VCaP (cell line): ENCODE data around the gene ZBTB7C.

Source experiments
- H3K27ac ChIP-seq: fragments of 450-650 bp; 2 replicates; pipeline ENCODE4 v1.5.1; 2017
- TF ChIP-seq, protein P1 (sequence below): fragments of 450-650 bp; conservative IDR thresholded peaks from 2 replicates; pipeline ENCODE4 v1.5.1; 2017; ENCODE audit warnings: mild to moderate bottlenecking, moderate library complexity

The ZBTB7C gene

GRCh38 chr18:48348739-48349138 lies 60.4 kb downstream of the ZBTB7C start:
- TF ChIP-seq, protein P1, sequence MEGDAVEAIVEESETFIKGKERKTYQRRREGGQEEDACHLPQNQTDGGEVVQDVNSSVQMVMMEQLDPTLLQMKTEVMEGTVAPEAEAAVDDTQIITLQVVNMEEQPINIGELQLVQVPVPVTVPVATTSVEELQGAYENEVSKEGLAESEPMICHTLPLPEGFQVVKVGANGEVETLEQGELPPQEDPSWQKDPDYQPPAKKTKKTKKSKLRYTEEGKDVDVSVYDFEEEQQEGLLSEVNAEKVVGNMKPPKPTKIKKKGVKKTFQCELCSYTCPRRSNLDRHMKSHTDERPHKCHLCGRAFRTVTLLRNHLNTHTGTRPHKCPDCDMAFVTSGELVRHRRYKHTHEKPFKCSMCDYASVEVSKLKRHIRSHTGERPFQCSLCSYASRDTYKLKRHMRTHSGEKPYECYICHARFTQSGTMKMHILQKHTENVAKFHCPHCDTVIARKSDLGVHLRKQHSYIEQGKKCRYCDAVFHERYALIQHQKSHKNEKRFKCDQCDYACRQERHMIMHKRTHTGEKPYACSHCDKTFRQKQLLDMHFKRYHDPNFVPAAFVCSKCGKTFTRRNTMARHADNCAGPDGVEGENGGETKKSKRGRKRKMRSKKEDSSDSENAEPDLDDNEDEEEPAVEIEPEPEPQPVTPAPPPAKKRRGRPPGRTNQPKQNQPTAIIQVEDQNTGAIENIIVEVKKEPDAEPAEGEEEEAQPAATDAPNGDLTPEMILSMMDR, result no peak
- H3K27ac ChIP-seq, result no peak overlapping the region

GRCh38 chr18:48347756-48348326 lies 61.3 kb downstream of the ZBTB7C start:
- TF ChIP-seq, protein P1, result no peak
- no peak overlapping the region for H3K27ac ChIP-seq

- H3K27ac ChIP-seq, result no peak overlapping the region
- TF ChIP-seq, protein P1, result peak; percentile 68
Measured at GRCh38 chr18:48345596-48345995, 63.6 kb downstream of the ZBTB7C start.

- no peak overlapping the region for H3K27ac ChIP-seq
Measured at GRCh38 chr18:48342581-48342980, 66.6 kb downstream of the ZBTB7C start.

DNA sequence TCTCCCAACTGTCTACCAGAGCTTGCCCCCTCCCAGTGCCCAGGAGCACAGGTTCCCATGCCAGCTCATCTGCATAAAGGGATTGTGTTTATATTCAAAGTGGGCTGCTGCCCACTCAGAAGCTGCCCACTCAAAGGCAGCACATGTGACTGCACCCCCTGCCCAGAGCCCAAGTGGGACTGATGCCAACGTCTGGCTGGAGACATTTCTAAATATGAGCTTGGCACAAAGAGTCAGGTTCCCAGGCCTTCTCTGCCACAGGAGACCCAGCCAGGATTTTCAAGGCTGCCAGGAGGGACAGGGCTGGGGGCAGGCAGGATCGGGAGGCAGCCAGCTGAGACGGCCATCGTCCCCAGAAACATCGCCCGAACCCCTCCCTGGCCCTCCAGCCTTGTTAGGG lies 67.1 kb downstream of the ZBTB7C start:
- H3K27ac ChIP-seq, result no peak overlapping the region
- TF ChIP-seq, protein P1, result no peak

More at GRCh38 chr18:48342581-48342980, 66.6 kb downstream of the ZBTB7C start:
- TF ChIP-seq, protein P1, result no peak

GRCh38 chr18:48340560-48340959 lies 68.6 kb downstream of the ZBTB7C start:
- TF ChIP-seq, protein P1, result no peak
- no peak overlapping the region for H3K27ac ChIP-seq

DNA sequence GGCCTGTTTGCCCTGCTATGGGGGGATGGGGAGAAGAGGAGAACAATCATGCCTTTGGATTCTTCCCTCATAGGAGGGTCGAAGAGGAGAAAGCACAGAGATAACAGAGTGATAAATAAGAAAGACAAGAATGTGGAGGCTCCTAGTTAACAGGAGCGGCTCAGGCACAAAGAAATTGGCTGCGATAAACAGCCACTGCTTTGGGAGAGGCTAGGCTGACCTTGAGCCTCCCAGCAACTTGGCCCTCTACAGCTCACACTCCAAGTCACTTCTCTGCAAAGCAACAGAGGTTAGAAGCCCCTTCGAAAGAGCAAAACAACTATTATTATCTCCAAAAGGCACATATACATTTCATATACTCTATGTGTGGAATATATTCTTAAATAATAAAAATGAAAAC lies 69.5 kb downstream of the ZBTB7C start:
- no peak overlapping the region for H3K27ac ChIP-seq
- TF ChIP-seq, protein P1, result no peak
